Caco-2 (cell line): Measurements from ENCODE around the gene LOXL1. TPM values are rescaled to one million over a fixed set of nuclear protein-coding genes. Genes with fewer than 3 reads are reported as not detected.

Source experiments
- BruUV-seq: library from RNA; stranded (reverse); fragments of 400-500 nt; replicated peaks from 2 replicates; lab custom pipeline; 2021; lab: Mats Ljungman, UMichigan
- CTCF ChIA-PET: fragments of 300-600 bp; sonication (Branson Sonifier 250); formaldehyde crosslinking; loops from one replicate; lab custom pipeline; 2022; ENCODE audit warnings: antibody characterized with exemption; lab: Charles Lee
- POLR2A ChIA-PET: fragments of 300-600 bp; sonication (Branson Sonifier 250); formaldehyde crosslinking; loops from one replicate; lab custom pipeline; 2022; ENCODE audit warnings: antibody characterized with exemption; lab: Charles Lee
- DNase-seq, 2 experiments: peaks; one replicate each; pipeline versions ENCODE4 v3.0.0 to v3.0.0-alpha.2; 2020 to 2022
- H3K27me3 ChIP-seq: replicated peaks from 2 replicates; pipeline ENCODE4 v1.6.0; 2011; ENCODE audit warnings: low read length; ENCODE audit not compliant: control insufficient read depth, insufficient read depth
- H3K36me3 ChIP-seq: 2 replicates; pipeline ENCODE4 v1.5.1; 2011; ENCODE audit warnings: low read length; ENCODE audit not compliant: control insufficient read depth, insufficient read depth
- H3K4me1 ChIP-seq: fragments of 250-450 bp; sonication (Bioruptor Pico); 2 replicates; pipeline ENCODE4 v1.5.1; 2020; ENCODE audit warnings: mild to moderate bottlenecking
- H3K4me3 ChIP-seq: 2 replicates; pipeline ENCODE4 v1.5.1; 2011; ENCODE audit warnings: low read depth, mild to moderate bottlenecking, control low read depth, low read length
- H3K9me3 ChIP-seq: fragments of 250-450 bp; sonication (Bioruptor Pico); 2 replicates; pipeline ENCODE4 v1.5.1; 2020; ENCODE audit warnings: mild to moderate bottlenecking, moderate library complexity
- H3K27ac Mint-ChIP-seq: one replicate; pipeline ENCODE4 v1.8.0; 2022; ENCODE audit warnings: mixed read lengths; ENCODE audit not compliant: unreplicated experiment
- H3K27me3 Mint-ChIP-seq: one replicate; pipeline ENCODE4 v1.8.0; 2022; ENCODE audit warnings: mixed read lengths; ENCODE audit not compliant: insufficient read depth, unreplicated experiment
- H3K36me3 Mint-ChIP-seq: one replicate; pipeline ENCODE4 v1.8.0; 2022; ENCODE audit warnings: mild to moderate bottlenecking, mixed read lengths; ENCODE audit not compliant: insufficient read depth, unreplicated experiment
- H3K4me1 Mint-ChIP-seq: one replicate; pipeline ENCODE4 v1.8.0; 2022; ENCODE audit warnings: low read depth, mixed read lengths; ENCODE audit not compliant: unreplicated experiment
- H3K4me3 Mint-ChIP-seq: one replicate; pipeline ENCODE4 v1.8.0; 2022; ENCODE audit warnings: mild to moderate bottlenecking, moderate library complexity, mixed read lengths; ENCODE audit not compliant: unreplicated experiment
- H3K9me3 Mint-ChIP-seq: one replicate; pipeline ENCODE4 v1.8.0; 2022; ENCODE audit warnings: mixed read lengths; ENCODE audit not compliant: unreplicated experiment
- CTCF ChIP-seq, 2 experiments: fragments of 200-600 bp in 1 of 2; IDR thresholded peaks; 1 replicate in 1 of 2; 2 replicates in 1 of 2; pipeline versions ENCODE4 v1.5.1 to v1.8.0; 2011 to 2022; ENCODE audit warnings: antibody characterized with exemption in 1 of 2, control low read depth in 1 of 2, inconsistent platforms in 1 of 2, low read depth in 1 of 2, low read length in 1 of 2, mild to moderate bottlenecking in 1 of 2, moderate library complexity in 1 of 2; ENCODE audit not compliant: insufficient read depth in 1 of 2, severe bottlenecking in 1 of 2, unreplicated experiment in 1 of 2
- intact Hi-C: fragments of 100-400 bp; cut with micrococcal nuclease; formaldehyde crosslinking; loops from one replicate; pipeline ENCODE4 v1.10.0; 2022; ENCODE audit not compliant: unreplicated experiment
- total RNA-seq: library from RNA; stranded (reverse); gene quantifications from 2 replicates; pipeline ENCODE4 v1.2.3, GENCODE V29; 2022

Gene LOXL1
- total RNA-seq, 1 experiment from 2014 or later = 3.7 TPM

GRCh38 chr15:73940061-73940981 lies 14.1 kb downstream of the LOXL1 start:
- Histone ChIP-seq H3K4me1 (peaks cover 45% of the 10 kb centered on the region), H3K9me3 (no peaks in the 10 kb centered on the region), H3K36me3 (no peaks in the 10 kb centered on the region), H3K27me3 (no peaks in the 10 kb centered on the region), H3K4me3 (no peak overlapping the region)
- Mint-ChIP-seq H3K4me3 (no peak overlapping the region), H3K27ac (no peak overlapping the region), H3K27me3 (no peaks in the 10 kb centered on the region), H3K4me1 (no peaks in the 10 kb centered on the region), H3K9me3 (no peaks in the 10 kb centered on the region), H3K36me3 (no peaks in the 10 kb centered on the region)
- intact Hi-C loops = no loop called here
- no TSS peak for BruUV-seq
- ChIA-PET POLR2A (no interaction called here), CTCF (interaction anchor here (0.6 to 1.9 kb wide), 3 partner anchors 13 to 250 kb away, joined by 4 to 5 read pairs (median 5); no protein-coding TSS in a partner anchor)
- no peak for TF ChIP-seq CTCF (IDR thresholded peaks at IDR 0.05; ENCODE audit: insufficient read depth in 1 of 2, low read depth in 1 of 2, low read length in 1 of 2, severe bottlenecking in 1 of 2, unreplicated experiment in 1 of 2)
- no peak for DNase-seq

GRCh38 chr15:73941044-73941443 lies 14.8 kb downstream of the LOXL1 start:
- DNase-seq = no peak
- H3K4me1 Mint-ChIP-seq = no peaks in the 10 kb centered on the region
- POLR2A ChIA-PET = no interaction called here

More at GRCh38 chr15:73941044-73941443, 14.8 kb downstream of the LOXL1 start:
- no peaks in the 10 kb centered on the region for H3K9me3 Mint-ChIP-seq
- Histone ChIP-seq H3K9me3 (no peaks in the 10 kb centered on the region), H3K4me3 (no peak overlapping the region), H3K27me3 (no peaks in the 10 kb centered on the region), H3K4me1 (peaks cover 45% of the 10 kb centered on the region), H3K36me3 (no peaks in the 10 kb centered on the region)
- no peak for TF ChIP-seq CTCF (IDR thresholded peaks at IDR 0.05; ENCODE audit: insufficient read depth in 1 of 2, low read depth in 1 of 2, low read length in 1 of 2, severe bottlenecking in 1 of 2, unreplicated experiment in 1 of 2)
- H3K27ac Mint-ChIP-seq = no peak overlapping the region
- CTCF ChIA-PET = interaction anchor here (1.7 kb wide), 1 partner anchor 13 kb away, joined by 5 read pairs; no protein-coding TSS in a partner anchor
- no peaks in the 10 kb centered on the region for H3K36me3 Mint-ChIP-seq
- H3K27me3 Mint-ChIP-seq = no peaks in the 10 kb centered on the region
- no TSS peak for BruUV-seq
- no peak overlapping the region for H3K4me3 Mint-ChIP-seq
- intact Hi-C loops = no loop called here
